Thyroid gland (tissue), 4 donors: ENCODE data around the gene EMILIN1. TPM values are rescaled to one million over a fixed set of nuclear protein-coding genes. Genes with fewer than 3 reads are reported as not detected.

Experiments
- DNase-seq, 2 donors: peaks; one replicate each; pipeline ENCODE4 v3.0.0-alpha.2; 2019
- H3K27ac ChIP-seq, 3 donors: fragments of 200-600 bp; sonication (generic); 1 replicate in 2 of 3; 2 replicates in 1 of 3; pipeline ENCODE4 v1.5.1; 2016 to 2019; ENCODE audit warnings: mild to moderate bottlenecking in 1 of 3, moderate library complexity in 1 of 3
- H3K27me3 ChIP-seq: fragments of 200-600 bp; sonication (generic); one replicate; pipeline ENCODE4 v1.5.1; 2019
- H3K36me3 ChIP-seq, 2 donors: fragments of 200-600 bp; sonication (generic); one replicate each; pipeline ENCODE4 v1.5.1; 2016 to 2019
- H3K4me1 ChIP-seq, 2 donors: fragments of 200-600 bp; sonication (generic); one replicate each; pipeline ENCODE4 v1.5.1; 2017 to 2019
- H3K4me3 ChIP-seq, 3 donors: fragments of 200-600 bp; sonication (generic); replicated peaks in 1 of 3; 1 replicate in 2 of 3; 2 replicates in 1 of 3; pipeline ENCODE4 v1.5.1; 2016; ENCODE audit warnings: mild to moderate bottlenecking in 1 of 3
- H3K9me3 ChIP-seq: fragments of 200-600 bp; sonication (generic); one replicate; pipeline ENCODE4 v1.5.1; 2017
- CTCF ChIP-seq, 6 experiments: fragments of 200-600 bp in 3 of 6; fragments of 450-650 bp in 3 of 6; sonication (generic) in 3 of 6; IDR thresholded peaks; one replicate each; pipeline ENCODE4 v1.5.1; 2016 to 2019; ENCODE audit warnings: antibody characterized with exemption in 6 of 6, mild to moderate bottlenecking in 2 of 6, inconsistent platforms in 1 of 6, moderate library complexity in 1 of 6
- POLR2A ChIP-seq, 2 donors: fragments of 450-650 bp; IDR thresholded peaks; one replicate each; pipeline ENCODE4 v1.6.1; 2017; ENCODE audit warnings: antibody characterized with exemption in 2 of 2, mild to moderate bottlenecking in 2 of 2, moderate library complexity in 1 of 2
- WGBS, 2 donors: methylation state at CpG; one replicate each; pipeline ENCODE4 v1.1.5; 2017; 5-methylcytosine and 5-hydroxymethylcytosine counted together
- intact Hi-C: fragments of 100-400 bp; cut with DNase I; formaldehyde crosslinking; loops from one replicate; pipeline ENCODE4 v1.15.1; 2023
- total RNA-seq, 4 donors: library from RNA; depleted of rRNA; stranded (reverse); fragments of >200 nt; gene quantifications; one replicate each; pipeline ENCODE4 v1.2.3, GENCODE V29; 2016

The EMILIN1 gene
- total RNA-seq, 4 donors from 2014 or later, result 18.6 to 45.4 (median 29.3) TPM

GRCh38 chr2:27038012-27038411 lies 40.4 kb upstream of the EMILIN1 start:
- peaks cover 66 to 67% of the 10 kb centered on the region in 2 donors for H3K36me3 ChIP-seq
- H3K4me3 ChIP-seq, result no peak overlapping the region
- no peak for DNase-seq
- H3K9me3 ChIP-seq, result no peaks in the 10 kb centered on the region
- 100% methylated on average over 5 of the region's 6 CpGs; no CpG with 5 or more reads in 1 of the 2 donors for WGBS, 2 donors
- TF ChIP-seq CTCF (IDR thresholded peaks at IDR 0.05), result no peak
- TF ChIP-seq POLR2A (IDR thresholded peaks at IDR 0.05), result no peak
- no peak overlapping the region for H3K27ac ChIP-seq
- intact Hi-C loops, result no loop called here
- H3K27me3 ChIP-seq, result no peaks in the 10 kb centered on the region
- peaks cover 23 to 37% of the 10 kb centered on the region in 2 donors for H3K4me1 ChIP-seq

- intact Hi-C loops, result no loop called here
- H3K27ac ChIP-seq, result no peak overlapping the region
- peaks cover 19 to 34% of the 10 kb centered on the region in 2 donors for H3K4me1 ChIP-seq
- 89 to 92% methylated on average over 16 to 17 of the region's 17 CpGs for WGBS, 2 donors
- no peaks in the 10 kb centered on the region for H3K9me3 ChIP-seq
- TF ChIP-seq POLR2A (IDR thresholded peaks at IDR 0.05), result no peak
- no peak for TF ChIP-seq CTCF (IDR thresholded peaks at IDR 0.05)
- no peak overlapping the region for H3K4me3 ChIP-seq
- H3K36me3 ChIP-seq, result peaks cover 66 to 67% of the 10 kb centered on the region in 2 donors
- no peak for DNase-seq
- H3K27me3 ChIP-seq, result no peaks in the 10 kb centered on the region
Observed at GRCh38 chr2:27038631-27039339, 39.6 kb upstream of the EMILIN1 start.

- no peak for TF ChIP-seq CTCF (IDR thresholded peaks at IDR 0.05)
- no peak for TF ChIP-seq POLR2A (IDR thresholded peaks at IDR 0.05)
- intact Hi-C loops, result no loop called here
- H3K9me3 ChIP-seq, result no peaks in the 10 kb centered on the region
- peaks cover 66 to 67% of the 10 kb centered on the region in 2 donors for H3K36me3 ChIP-seq
- DNase-seq, result no peak
- H3K27me3 ChIP-seq, result no peaks in the 10 kb centered on the region
- peaks cover 14 to 27% of the 10 kb centered on the region in 2 donors for H3K4me1 ChIP-seq
- H3K27ac ChIP-seq, result no peak overlapping the region
- no peak overlapping the region for H3K4me3 ChIP-seq
- WGBS, 2 donors, result 93% methylated on average over 6 of the region's 6 CpGs
Observed at GRCh38 chr2:27039426-27039825, 39.0 kb upstream of the EMILIN1 start.

DNA sequence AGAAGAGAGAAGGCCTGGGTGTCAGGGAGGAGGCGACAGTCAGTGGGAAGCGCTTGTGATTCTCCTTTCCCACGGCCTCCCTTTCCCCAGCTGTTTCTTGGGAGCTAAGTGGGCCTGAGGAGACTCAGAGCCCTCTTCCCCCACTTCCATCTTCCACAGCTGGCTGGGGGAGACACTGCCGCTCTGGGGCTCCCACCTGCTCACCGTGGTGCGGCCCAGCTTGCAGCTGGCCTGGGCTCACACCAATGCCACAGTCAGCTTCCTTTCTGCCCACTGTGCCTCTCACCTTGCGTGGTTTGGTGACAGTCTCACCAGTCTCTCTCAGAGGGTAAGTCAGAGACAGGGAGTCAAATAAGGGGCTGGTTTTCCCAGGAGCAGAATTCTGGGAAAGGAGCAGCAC lies 38.5 kb upstream of the EMILIN1 start:
- H3K27ac ChIP-seq, result no peak overlapping the region
- TF ChIP-seq CTCF (IDR thresholded peaks at IDR 0.05) (no peak), POLR2A (IDR thresholded peaks at IDR 0.05) (no peak)
- DNase-seq, result no peak
- peaks cover 66 to 67% of the 10 kb centered on the region in 2 donors for H3K36me3 ChIP-seq
- 90 to 96% methylated on average over 6 to 7 of the region's 7 CpGs for WGBS, 2 donors
- intact Hi-C loops, result no loop called here
- no peaks in the 10 kb centered on the region for H3K27me3 ChIP-seq
- H3K4me1 ChIP-seq, result peaks cover 10 to 23% of the 10 kb centered on the region in 2 donors
- no peak overlapping the region for H3K4me3 ChIP-seq
- H3K9me3 ChIP-seq, result no peaks in the 10 kb centered on the region

DNA sequence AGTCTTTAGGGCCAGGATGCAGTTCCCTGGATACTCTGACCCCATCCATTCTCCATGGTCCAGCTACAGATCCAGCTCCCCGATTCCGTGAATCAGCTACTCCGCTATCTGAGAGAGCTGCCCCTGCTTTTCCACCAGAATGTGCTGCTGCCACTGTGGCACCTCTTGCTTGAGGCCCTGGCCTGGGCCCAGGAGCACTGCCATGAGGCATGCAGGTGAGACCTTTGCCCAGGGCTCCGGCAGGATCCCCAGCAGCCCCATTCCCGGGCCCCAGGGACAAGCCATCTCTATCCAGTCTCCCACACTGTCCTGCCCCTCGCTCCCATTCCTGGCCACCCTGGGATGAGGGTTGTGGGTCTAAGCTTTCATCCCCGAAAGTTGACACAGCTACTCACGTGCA lies 38.1 kb upstream of the EMILIN1 start:
- Histone ChIP-seq H3K4me3 (no peak overlapping the region), H3K27ac (no peak overlapping the region), H3K36me3 (peaks cover 62 to 63% of the 10 kb centered on the region in 2 donors), H3K9me3 (no peaks in the 10 kb centered on the region), H3K4me1 (peaks cover 9 to 21% of the 10 kb centered on the region in 2 donors), H3K27me3 (no peaks in the 10 kb centered on the region)
- no peak for DNase-seq
- TF ChIP-seq CTCF (IDR thresholded peaks at IDR 0.05), result no peak
- no peak for TF ChIP-seq POLR2A (IDR thresholded peaks at IDR 0.05)
- intact Hi-C loops, result no loop called here
- 95 to 96% methylated on average over 3 to 8 of the region's 8 CpGs for WGBS, 2 donors
